HG02588 (cell line): ENCODE data around the gene ST8SIA5.

Experiments
- ATAC-seq: cut with Tn5 transposase; IDR thresholded peaks from one replicate; pipeline ENCODE4 v1.9.1; 2021; ENCODE audit warnings: mild to moderate bottlenecking, moderate library complexity; ENCODE audit not compliant: unreplicated experiment

The ST8SIA5 gene

DNA sequence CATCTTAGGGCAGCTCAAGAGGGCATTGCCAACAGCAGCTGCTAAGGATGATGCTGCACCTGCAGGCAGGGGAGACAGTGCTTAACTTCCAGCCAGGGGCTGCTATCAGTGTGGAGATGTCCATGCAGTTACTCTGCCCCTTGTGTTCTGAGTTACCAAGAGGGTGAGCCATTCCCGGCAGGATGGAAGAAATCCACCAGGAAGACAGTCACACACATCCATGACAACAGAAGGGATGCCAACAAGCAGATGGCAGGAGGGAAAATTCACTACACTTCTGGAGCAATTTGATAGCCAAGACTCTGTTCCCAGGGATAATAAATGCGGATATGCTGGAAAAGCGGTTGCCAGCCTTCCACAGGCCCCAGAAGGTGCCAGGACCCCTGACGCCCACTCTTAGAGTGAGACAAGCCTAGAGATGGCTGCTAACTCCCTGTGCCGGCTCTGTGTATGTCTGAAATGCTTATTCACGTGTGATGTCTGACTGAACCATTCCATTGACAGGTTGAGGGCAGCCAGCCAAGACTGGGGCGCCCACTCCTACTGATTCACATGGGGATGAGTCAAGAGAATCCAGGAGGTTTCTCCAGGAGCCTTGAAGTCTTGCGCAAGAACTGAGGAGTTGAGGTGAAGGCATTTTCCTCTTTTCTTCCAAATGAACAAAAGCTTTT is 124.3 kb downstream of the ST8SIA5 start:
- no peak for ATAC-seq

DNA sequence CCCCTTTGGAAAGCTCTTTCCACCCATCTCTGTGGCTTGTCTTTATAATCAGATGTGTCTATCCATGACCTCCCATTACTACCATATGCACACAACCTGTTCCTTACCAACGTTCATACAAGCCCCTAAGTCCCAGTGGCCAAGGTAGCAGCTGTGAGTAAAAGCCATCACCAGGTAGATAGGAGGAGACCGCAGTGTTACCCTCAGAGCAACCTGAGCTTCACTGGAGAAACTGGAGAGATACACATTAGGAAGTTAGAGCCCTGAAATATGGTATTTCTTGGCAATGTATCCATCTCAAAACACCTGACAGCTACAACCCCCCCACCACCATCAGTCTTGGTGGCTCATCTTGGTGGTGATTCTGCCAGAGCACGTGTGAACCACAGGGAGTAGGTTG is 125.9 kb downstream of the ST8SIA5 start:
- no peak for ATAC-seq

DNA sequence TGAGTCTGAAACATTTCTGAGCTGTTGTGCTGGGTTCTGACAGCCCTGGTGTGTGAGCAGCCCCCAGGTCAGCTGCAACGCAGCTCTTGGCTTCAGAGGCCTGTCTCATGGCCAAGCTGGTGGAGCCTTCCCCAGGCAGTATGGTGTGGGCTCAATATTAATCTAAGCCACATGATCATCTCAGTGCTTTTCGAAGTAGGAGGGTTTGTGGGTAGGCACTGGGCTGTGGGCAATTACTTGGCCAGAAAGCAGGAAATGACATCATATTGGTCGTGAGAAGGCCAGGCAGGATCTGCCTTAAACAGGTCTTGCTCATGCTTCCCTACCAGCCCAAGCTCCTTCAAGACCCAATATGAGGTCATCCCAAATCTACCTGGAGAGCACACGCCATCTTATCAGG is 126.7 kb downstream of the ST8SIA5 start:
- no peak for ATAC-seq

DNA sequence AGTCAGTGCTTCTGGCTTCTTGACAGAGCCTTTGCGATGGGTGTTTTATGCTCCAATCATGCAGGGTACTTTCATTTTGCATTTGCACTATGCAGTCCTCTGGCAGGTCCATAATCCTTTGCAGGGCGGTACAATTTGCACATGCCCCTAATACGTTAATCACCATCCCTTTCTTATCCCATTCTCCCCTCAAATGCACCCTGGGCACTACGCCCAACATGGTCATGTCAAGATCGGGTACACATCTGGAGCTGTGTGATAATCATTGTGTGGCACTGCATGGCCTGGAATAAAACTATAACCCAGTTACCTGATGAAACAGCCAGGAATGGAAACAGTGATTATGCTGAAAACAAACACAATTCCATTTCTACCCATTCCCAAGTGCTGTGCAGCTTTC is 127.5 kb downstream of the ST8SIA5 start:
- ATAC-seq, result no peak

DNA sequence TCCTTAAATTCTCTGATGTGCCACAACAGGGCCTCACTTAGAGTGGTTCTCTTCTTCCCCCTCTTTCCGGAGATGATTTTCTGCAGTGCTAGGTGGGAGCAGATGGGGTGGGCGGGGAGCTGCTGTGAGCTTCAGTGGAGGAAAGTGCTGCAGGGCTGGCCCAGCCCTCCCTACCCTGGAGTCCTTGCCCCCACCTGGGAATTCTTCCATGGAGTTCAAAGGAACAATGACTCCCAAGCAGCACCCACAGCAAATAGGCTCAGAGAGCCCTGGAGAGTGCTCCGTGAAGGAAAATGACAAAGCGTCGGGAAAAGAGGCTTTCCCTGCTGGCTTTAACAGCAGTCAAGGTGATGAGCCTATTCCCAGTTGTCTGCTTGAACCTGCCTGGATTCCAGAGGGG is 128.6 kb downstream of the ST8SIA5 start:
- ATAC-seq, result no peak

DNA sequence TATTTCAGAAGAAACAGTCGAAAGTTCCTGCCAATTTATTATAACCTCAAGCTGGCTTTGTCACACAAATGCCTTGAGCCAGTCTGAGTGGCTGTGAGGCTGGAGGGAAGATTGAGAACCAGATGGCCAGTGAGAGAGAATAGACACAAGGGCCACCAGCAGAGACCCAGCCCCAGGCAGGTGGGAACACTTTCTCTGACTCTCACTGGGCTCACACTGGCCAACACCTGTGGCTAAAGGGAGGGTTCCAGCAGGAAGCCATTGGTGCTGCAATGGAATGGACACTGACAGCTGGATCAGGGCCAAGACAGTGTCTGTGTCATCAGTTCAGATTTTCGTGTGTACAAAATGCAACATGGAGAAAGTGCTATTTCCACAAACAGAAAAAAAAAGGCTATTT is 129.7 kb downstream of the ST8SIA5 start:
- ATAC-seq, result no peak

DNA sequence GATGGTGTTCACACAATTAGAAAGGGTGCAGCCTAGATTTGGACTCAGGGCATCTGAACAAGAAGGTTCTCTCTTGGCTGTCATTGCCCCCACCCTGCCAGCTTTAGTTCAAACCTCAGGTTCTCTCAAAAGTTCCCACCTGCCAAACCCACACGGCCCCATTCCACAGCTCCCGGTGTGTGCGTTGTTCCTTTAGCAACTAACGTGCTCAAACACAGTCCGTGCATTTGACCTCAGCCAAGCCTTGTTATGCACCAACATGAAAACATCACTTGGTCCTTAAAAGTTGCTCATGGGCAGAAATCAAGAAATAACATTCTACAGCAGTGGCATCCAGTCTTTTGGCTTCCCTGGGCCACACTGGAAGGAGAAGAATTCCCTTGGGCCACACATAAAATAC is 131.8 kb downstream of the ST8SIA5 start:
- no peak for ATAC-seq

DNA sequence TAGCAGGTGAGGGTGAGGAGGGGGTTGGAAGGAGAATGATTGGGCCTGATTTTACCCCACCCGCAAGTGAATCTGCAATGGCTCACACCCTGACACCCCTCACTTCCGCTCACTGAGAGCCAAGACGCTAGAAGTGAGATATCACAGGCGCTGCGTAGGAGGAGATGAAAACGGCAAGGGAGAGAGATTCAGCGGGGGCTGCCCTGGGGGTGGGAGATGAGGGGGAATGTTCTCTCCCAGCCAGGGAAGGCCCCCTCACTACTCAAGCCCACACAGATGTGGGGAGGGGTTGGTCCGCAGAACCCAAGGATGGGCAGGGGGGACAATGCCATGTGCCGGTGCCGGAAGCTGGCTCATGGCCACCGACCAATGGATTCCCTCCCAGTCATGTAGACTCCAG is 132.7 kb downstream of the ST8SIA5 start:
- ATAC-seq, result no peak

DNA sequence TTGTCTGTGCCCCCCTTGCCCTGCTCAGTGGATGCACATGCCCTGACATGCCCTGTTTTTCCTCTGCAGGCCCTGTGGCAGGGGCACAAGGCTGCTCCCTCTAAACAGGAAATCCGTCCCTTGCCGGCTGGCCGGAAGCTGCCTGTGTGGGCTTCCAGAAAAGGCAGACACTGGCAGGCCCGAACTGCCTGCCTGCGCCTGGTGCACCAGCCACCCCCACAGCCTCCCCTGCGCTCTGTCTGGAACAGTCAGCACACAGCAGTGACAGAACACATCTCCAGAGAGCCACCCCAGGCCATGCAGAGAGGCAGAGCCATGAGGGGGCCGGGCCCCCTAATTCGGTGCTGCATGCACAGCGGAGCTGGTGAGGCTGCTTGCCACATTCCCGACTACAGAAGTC is 133.3 kb downstream of the ST8SIA5 start:
- no peak for ATAC-seq

DNA sequence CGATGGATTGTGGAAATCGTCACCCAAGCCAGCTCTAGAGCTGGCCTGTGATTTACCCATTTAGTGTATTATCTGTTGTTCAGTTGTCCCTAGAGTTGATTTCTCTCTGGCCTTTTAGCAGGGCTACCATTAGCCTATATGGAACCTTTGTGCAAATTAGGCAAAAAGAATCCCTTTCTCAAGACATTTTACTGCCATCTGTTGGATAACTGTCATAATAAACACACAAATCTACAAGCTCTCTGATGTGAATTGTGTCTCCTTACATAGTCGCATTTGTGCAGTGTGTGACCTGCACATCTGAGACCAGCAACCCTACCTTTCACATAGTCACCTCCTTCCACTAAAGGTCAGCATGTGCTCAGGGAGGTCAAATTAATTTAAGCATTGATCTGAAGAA is 133.9 kb downstream of the ST8SIA5 start:
- no peak for ATAC-seq

DNA sequence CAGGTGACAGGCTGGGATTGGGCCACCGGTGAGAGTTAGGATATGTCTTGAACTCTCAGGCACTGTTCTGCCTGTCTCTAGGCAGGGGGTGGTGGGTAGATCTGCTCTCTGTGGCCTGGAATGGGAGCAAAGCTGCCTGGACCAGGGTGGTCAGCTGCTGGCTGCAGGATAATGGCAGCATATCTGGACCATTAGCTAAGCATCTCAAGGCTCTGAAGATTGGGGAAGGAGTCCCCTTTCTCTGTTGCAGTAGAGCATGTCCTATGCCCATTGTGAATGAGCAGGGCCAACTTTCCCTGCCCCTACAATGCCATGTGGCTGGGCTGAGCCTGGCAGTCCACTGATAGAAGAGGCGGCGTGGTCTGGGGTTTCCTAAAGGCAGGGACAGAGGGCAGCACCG is 134.4 kb downstream of the ST8SIA5 start:
- no peak for ATAC-seq

DNA sequence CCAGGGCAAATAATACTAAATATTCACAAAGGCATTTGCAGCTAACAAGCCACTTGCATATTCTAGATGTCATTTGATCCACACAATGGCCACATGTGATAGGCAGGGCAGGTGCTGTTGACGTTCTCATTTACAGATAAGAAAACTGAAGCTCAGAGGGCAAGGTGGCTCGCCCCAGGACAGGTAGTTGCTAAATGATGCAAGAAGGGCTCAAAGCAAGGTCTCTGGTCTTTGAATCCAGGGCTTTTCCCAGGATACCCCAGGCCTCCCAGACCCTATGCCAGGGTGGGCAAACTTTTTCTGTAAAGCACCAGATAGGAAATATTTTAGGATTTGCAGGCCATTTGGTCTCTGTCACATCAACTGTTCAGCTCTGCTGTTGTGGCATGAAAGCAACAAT is 135.0 kb downstream of the ST8SIA5 start:
- no peak for ATAC-seq

DNA sequence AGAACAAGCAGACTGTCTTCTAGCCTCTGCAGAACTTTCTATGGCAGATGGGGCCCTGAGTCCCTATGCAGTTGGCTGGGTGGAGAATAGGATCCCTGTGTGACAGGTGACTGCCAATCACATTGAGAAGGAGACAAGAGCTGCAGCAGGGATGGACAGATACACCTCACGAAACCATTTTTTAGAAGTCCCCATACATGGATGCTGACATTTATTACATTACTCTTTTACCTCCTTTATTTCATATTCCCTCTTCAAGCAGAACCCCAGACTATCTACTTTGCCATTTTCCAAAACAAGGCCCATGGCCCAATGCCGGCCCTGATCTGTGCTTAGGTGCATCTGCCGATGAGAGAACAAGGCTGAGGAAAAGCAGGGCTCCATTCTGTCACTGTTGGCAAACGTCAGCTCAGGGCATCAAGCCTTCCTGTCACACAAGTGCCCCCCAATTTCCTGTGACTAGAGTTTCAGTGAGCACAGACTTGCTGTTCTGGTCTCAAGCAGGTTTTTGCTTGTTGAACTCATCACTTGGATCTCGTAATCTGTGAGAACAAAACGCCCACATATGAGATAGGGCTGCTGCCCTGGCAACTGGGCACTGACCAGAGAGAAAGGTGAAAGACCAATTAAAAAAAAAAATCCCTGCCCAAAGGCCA is 135.6 kb downstream of the ST8SIA5 start:
- ATAC-seq, result no peak

DNA sequence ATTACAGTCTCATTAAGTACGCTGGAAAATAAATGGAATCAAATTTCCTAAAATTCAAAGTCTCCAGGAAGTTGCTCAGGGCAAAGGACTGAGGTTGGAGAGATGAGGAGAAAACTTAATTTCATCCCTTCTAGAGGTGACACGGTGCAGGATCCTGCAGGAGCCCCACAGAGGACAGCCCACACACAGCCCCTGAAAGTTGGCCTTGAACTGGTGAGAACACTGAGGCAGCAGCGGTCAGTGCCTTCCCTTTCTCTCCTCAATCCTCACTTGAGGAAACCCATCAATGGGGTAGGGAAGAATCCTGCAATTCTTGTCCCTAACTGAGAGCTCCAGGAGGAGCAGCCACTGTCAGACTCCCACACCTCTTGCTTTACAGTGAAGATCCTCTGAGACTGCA is 137.3 kb downstream of the ST8SIA5 start:
- no peak for ATAC-seq
